IMR-90 (cell line): ENCODE results near the gene FAM53B. TPM values are rescaled to one million over a fixed set of nuclear protein-coding genes. Genes with fewer than 3 reads are reported as not detected.

Source experiments
- ATAC-seq: fragments of 200-7000 bp; cut with Tn5 transposase; 2 replicates; pipeline ENCODE4 v1.9.1; 2020; ENCODE audit warnings: low read depth, mild to moderate bottlenecking, moderate library complexity
- BruUV-seq: library from RNA; stranded (reverse); fragments of 400-500 nt; replicated peaks from 2 replicates; lab custom pipeline; 2021; lab: Mats Ljungman, UMichigan
- CTCF ChIA-PET: fragments of 300-600 bp; formaldehyde crosslinking; extraction: SDS; loops from one replicate; lab custom pipeline; 2021; ENCODE audit warnings: antibody characterized with exemption; lab: Yijun Ruan, JAX
- POLR2A ChIA-PET: fragments of 300-600 bp; sonication (Branson Sonifier 250); formaldehyde crosslinking; loops from one replicate; lab custom pipeline; 2022; ENCODE audit warnings: antibody characterized with exemption; ENCODE audit not compliant: unreplicated experiment; lab: Charles Lee
- DNase-seq: peaks from one replicate; pipeline ENCODE4 v3.0.0; 2013
- H2AFZ ChIP-seq: replicated peaks from 2 replicates; pipeline ENCODE3; 2013; ENCODE audit warnings: low read length, mild to moderate bottlenecking; ENCODE audit not compliant: poor library complexity
- H2AK5ac ChIP-seq: 2 replicates; pipeline ENCODE4 v1.6.1; 2013; ENCODE audit warnings: low read depth, low read length, inconsistent platforms
- H2AK9ac ChIP-seq: replicated peaks from 2 replicates; pipeline ENCODE3; 2013; ENCODE audit warnings: mild to moderate bottlenecking, low read depth, low read length, moderate library complexity; ENCODE audit not compliant: poor library complexity
- H2BK120ac ChIP-seq: 2 replicates; pipeline ENCODE4 v1.6.1; 2013; ENCODE audit warnings: low read depth, low read length, inconsistent platforms
- H2BK15ac ChIP-seq: 3 replicates; pipeline ENCODE4 v1.6.1; 2013; ENCODE audit warnings: low read depth, low read length, inconsistent platforms
- H2BK20ac ChIP-seq: 2 replicates; pipeline ENCODE4 v1.6.1; 2013; ENCODE audit warnings: low read depth, mild to moderate bottlenecking, inconsistent platforms, low read length, moderate library complexity
- H2BK5ac ChIP-seq: 2 replicates; pipeline ENCODE4 v1.6.1; 2013; ENCODE audit warnings: mild to moderate bottlenecking, low read depth, low read length, inconsistent platforms; ENCODE audit not compliant: poor library complexity, severe bottlenecking
- H3K14ac ChIP-seq: replicated peaks from 2 replicates; pipeline ENCODE4 v1.6.1; 2013; ENCODE audit warnings: low read depth, low read length, inconsistent platforms
- H3K18ac ChIP-seq: 2 replicates; pipeline ENCODE4 v1.6.1; 2013; ENCODE audit warnings: low read depth, low read length, control low read depth
- H3K23ac ChIP-seq: 2 replicates; pipeline ENCODE4 v1.6.1; 2013; ENCODE audit warnings: low read depth, low read length, inconsistent platforms
- H3K27ac ChIP-seq: 2 replicates; pipeline ENCODE4 v1.5.1; 2013; ENCODE audit warnings: mild to moderate bottlenecking, control low read depth, low read length; ENCODE audit not compliant: insufficient read depth
- H3K27me3 ChIP-seq: 2 replicates; pipeline ENCODE4 v1.6.1; 2013; ENCODE audit warnings: low read length; ENCODE audit not compliant: control insufficient read depth, insufficient read depth
- H3K36me3 ChIP-seq: 2 replicates; pipeline ENCODE4 v1.6.1; 2013; ENCODE audit warnings: low read length, mixed read lengths; ENCODE audit not compliant: control insufficient read depth, insufficient read depth
- H3K4ac ChIP-seq: 2 replicates; pipeline ENCODE4 v1.6.1; 2013; ENCODE audit warnings: low read depth, low read length, inconsistent platforms
- H3K4me1 ChIP-seq: 2 replicates; pipeline ENCODE4 v1.6.1; 2013; ENCODE audit warnings: low read length, mixed read lengths; ENCODE audit not compliant: control insufficient read depth, insufficient read depth
- H3K4me2 ChIP-seq: 2 replicates; pipeline ENCODE4 v1.6.1; 2013; ENCODE audit warnings: low read depth, mild to moderate bottlenecking, control low read depth, low read length, moderate library complexity
- H3K4me3 ChIP-seq: 2 replicates; pipeline ENCODE4 v1.5.1; 2013; ENCODE audit warnings: low read depth, mild to moderate bottlenecking, control low read depth, low read length, moderate library complexity; ENCODE audit not compliant: insufficient read depth
- H3K56ac ChIP-seq: 2 replicates; pipeline ENCODE4 v1.6.1; 2013; ENCODE audit warnings: low read length, inconsistent platforms; ENCODE audit not compliant: insufficient read depth; ENCODE audit errors: extremely low read depth
- H3K79me1 ChIP-seq, 2 experiments: 2 replicates each; pipeline ENCODE4 v1.6.1; 2013; ENCODE audit warnings: low read length in 2 of 2, inconsistent platforms in 1 of 2, low read depth in 1 of 2
- H3K9ac ChIP-seq: 2 replicates; pipeline ENCODE4 v1.6.1; 2013; ENCODE audit warnings: low read depth, low read length, control low read depth
- H3K9me1 ChIP-seq: 2 replicates; pipeline ENCODE4 v1.6.1; 2013; ENCODE audit warnings: low read length, inconsistent platforms; ENCODE audit not compliant: insufficient read depth
- H3K9me3 ChIP-seq: 2 replicates; pipeline ENCODE4 v1.6.1; 2013; ENCODE audit warnings: low read length; ENCODE audit not compliant: control insufficient read depth, insufficient read depth
- H4K20me1 ChIP-seq: 2 replicates; pipeline ENCODE4 v1.6.1; 2013; ENCODE audit warnings: low read length, inconsistent platforms; ENCODE audit not compliant: insufficient read depth
- H4K5ac ChIP-seq: 2 replicates; pipeline ENCODE4 v1.6.1; 2013; ENCODE audit warnings: mild to moderate bottlenecking, low read depth, low read length, control low read depth
- H4K8ac ChIP-seq, 2 experiments: 2 replicates each; pipeline ENCODE4 v1.6.1; 2013; ENCODE audit warnings: low read depth in 2 of 2, low read length in 2 of 2, control low read depth in 1 of 2, inconsistent platforms in 1 of 2
- H4K91ac ChIP-seq: 2 replicates; pipeline ENCODE4 v1.6.1; 2013; ENCODE audit warnings: low read depth, low read length, inconsistent platforms; ENCODE audit not compliant: insufficient read depth
- CEBPB ChIP-seq: IDR thresholded peaks from 2 replicates; pipeline ENCODE4 v1.6.1; 2012; ENCODE audit warnings: low read depth, low read length, improper control_type of control experiment
- CHD1 ChIP-seq: IDR thresholded peaks from 2 replicates; pipeline ENCODE4 v1.6.1; 2012; ENCODE audit warnings: low read depth, low read length, improper control_type of control experiment
- MAFK ChIP-seq: IDR thresholded peaks from 2 replicates; pipeline ENCODE4 v1.6.1; 2012; ENCODE audit warnings: low read depth, low read length, improper control_type of control experiment
- MAZ ChIP-seq: IDR thresholded peaks from 2 replicates; pipeline ENCODE4 v1.6.1; 2012; ENCODE audit warnings: low read depth, mild to moderate bottlenecking, low read length, improper control_type of control experiment, moderate library complexity, borderline replicate concordance
- NFE2L2 ChIP-seq: fragments of 150-350 bp; IDR thresholded peaks from 2 replicates; pipeline ENCODE4 v1.6.1; 2016; ENCODE audit warnings: low read depth, mild to moderate bottlenecking, low read length
- POLR2A ChIP-seq: IDR thresholded peaks from 2 replicates; pipeline ENCODE4 v1.6.1; 2012; ENCODE audit warnings: mild to moderate bottlenecking, low read depth, low read length
- RFX5 ChIP-seq: IDR thresholded peaks from 2 replicates; pipeline ENCODE4 v1.8.0; 2012; ENCODE audit warnings: low read depth, mild to moderate bottlenecking, low read length, moderate library complexity
- WGBS, 2 experiments: methylation state at CpG; one replicate each; pipeline versions ENCODE4 v1.1.5 to v1.1.7; 2013; ENCODE audit warnings: missing lambda C conversion rate in 2 of 2; ENCODE audit not compliant: insufficient read length in 1 of 2; ENCODE audit errors: extremely low coverage in 2 of 2; 5-methylcytosine and 5-hydroxymethylcytosine counted together
- dilution Hi-C: fragments of 300-500 bp; cut with HindIII; formaldehyde crosslinking; loops from one replicate; pipeline ENCODE4 v1.14.3; 2018; ENCODE audit warnings: low sequenced_read_pairs; ENCODE audit not compliant: unreplicated experiment
- in situ Hi-C: fragments of 300-500 bp; cut with MboI; formaldehyde crosslinking; loops from 3 replicates; pipeline ENCODE4 v1.14.3; 2019; ENCODE audit warnings: low sequenced_read_pairs, inconsistent platforms, mixed read lengths
- intact Hi-C: fragments of 100-400 bp; cut with micrococcal nuclease; formaldehyde crosslinking; loops from 2 replicates; pipeline ENCODE4 v1.10.0; 2022
- polyA plus RNA-seq, 3 experiments: library from polyadenylated mRNA; depleted of rRNA; stranded (reverse); fragments of >200 nt; gene quantifications; 2 replicates each; pipeline ENCODE4 v1.2.3, GENCODE V29; 2012; ENCODE audit warnings: low replicate concordance in 1 of 3
- total RNA-seq: library from RNA; depleted of rRNA; stranded (reverse); fragments of >200 nt; gene quantifications from 2 replicates; pipeline ENCODE4 v1.2.3, GENCODE V29; 2012
- TF ChIP-seq, protein P1 (sequence below): conservative IDR thresholded peaks from 2 replicates; pipeline ENCODE4 v1.5.1; 2012; ENCODE audit warnings: mild to moderate bottlenecking, low read depth, low read length, improper control_type of control experiment

Gene FAM53B
- total and polyA plus RNA-seq, 2 of the 4 experiments (the other 2 are of a cell fraction), result 3.8 to 5.7 TPM

- Histone ChIP-seq H3K9me1 (no peaks in the 10 kb centered on the region), H3K4ac (no peak overlapping the region), H3K4me3 (no peak overlapping the region), H3K56ac (no peak overlapping the region), H2BK120ac (no peak overlapping the region), H4K5ac (no peak overlapping the region), H4K20me1 (0 out of 2 replicates have a peak, but pooled peaks cover 3% of the 10 kb centered on the region), H2AK5ac (no peak overlapping the region), H4K91ac (no peak overlapping the region), H3K4me2 (no peak overlapping the region), H3K27me3 (peaks cover 21% of the 10 kb centered on the region), H3K9ac (no peak overlapping the region), H3K14ac (no peak overlapping the region), H3K9me3 (no peaks in the 10 kb centered on the region), H2AFZ (no peak overlapping the region), H3K79me1 (no peaks in the 10 kb centered on the region), H4K8ac (no peak overlapping the region), H2BK15ac (no peak overlapping the region), H2BK20ac (no peak overlapping the region), H3K18ac (no peak overlapping the region), H3K4me1 (no peaks in the 10 kb centered on the region), H2AK9ac (no peak overlapping the region), H2BK5ac (no peak overlapping the region), H3K36me3 (no peaks in the 10 kb centered on the region), H3K27ac (no peak overlapping the region), H3K23ac (no peak overlapping the region)
- POLR2A ChIA-PET, result no interaction called here
- dilution Hi-C loops (no loop called here), in situ Hi-C loops (no loop called here), intact Hi-C loops (no loop called here)
- 69% methylated on average over 2 of the region's 9 CpGs; no CpG with 5 or more reads in 1 of the 2 experiments for WGBS, 2 experiments
- CTCF ChIA-PET, result no interaction called here
- ATAC-seq, result no peak
- DNase-seq, result no peak
- no TSS peak for BruUV-seq
- TF ChIP-seq MAFK (no peak), CHD1 (no peak), CEBPB (no peak), NFE2L2 (no peak), MAZ (no peak), RFX5 (no peak), POLR2A (no peak)
- TF ChIP-seq, protein P1, sequence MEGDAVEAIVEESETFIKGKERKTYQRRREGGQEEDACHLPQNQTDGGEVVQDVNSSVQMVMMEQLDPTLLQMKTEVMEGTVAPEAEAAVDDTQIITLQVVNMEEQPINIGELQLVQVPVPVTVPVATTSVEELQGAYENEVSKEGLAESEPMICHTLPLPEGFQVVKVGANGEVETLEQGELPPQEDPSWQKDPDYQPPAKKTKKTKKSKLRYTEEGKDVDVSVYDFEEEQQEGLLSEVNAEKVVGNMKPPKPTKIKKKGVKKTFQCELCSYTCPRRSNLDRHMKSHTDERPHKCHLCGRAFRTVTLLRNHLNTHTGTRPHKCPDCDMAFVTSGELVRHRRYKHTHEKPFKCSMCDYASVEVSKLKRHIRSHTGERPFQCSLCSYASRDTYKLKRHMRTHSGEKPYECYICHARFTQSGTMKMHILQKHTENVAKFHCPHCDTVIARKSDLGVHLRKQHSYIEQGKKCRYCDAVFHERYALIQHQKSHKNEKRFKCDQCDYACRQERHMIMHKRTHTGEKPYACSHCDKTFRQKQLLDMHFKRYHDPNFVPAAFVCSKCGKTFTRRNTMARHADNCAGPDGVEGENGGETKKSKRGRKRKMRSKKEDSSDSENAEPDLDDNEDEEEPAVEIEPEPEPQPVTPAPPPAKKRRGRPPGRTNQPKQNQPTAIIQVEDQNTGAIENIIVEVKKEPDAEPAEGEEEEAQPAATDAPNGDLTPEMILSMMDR, result no peak
Observed at GRCh38 chr10:124570646-124571045, 173.5 kb downstream of the FAM53B start.
